Keratinocyte (primary cell): ENCODE measurements around the gene NDEL1. TPM values are rescaled to one million over a fixed set of nuclear protein-coding genes. Genes with fewer than 3 reads are reported as not detected.

Experiments used
- DNase-seq: peaks from one replicate; pipeline ENCODE4 v3.0.0-alpha.2; 2011; ENCODE audit warnings: low read depth, missing footprints, low spot score
- FAIRE-seq: peaks from 2 replicates; lab custom pipeline; 2011; peaks lifted over from hg19 to GRCh38; lab: Jason Lieb, UNC
- H2AFZ ChIP-seq: 2 replicates; pipeline ENCODE4 v1.6.0; 2012; ENCODE audit warnings: low read length, control low read depth, inconsistent platforms; ENCODE audit not compliant: control insufficient read depth
- H3K27ac ChIP-seq: 2 replicates; pipeline ENCODE4 v1.5.1; 2011; ENCODE audit warnings: low read length; ENCODE audit not compliant: control insufficient read depth, insufficient read depth
- H3K27me3 ChIP-seq: 3 replicates; pipeline ENCODE4 v1.6.0; 2011; ENCODE audit warnings: low read length; ENCODE audit not compliant: control insufficient read depth, insufficient read depth; ENCODE audit errors: extremely low read depth
- H3K36me3 ChIP-seq, 2 experiments: 2 replicates in 1 of 2; 3 replicates in 1 of 2; pipeline ENCODE4 v1.5.1; 2011; ENCODE audit warnings: low read length in 2 of 2, mild to moderate bottlenecking in 1 of 2; ENCODE audit not compliant: control insufficient read depth in 2 of 2, insufficient read depth in 2 of 2; ENCODE audit errors: extremely low read depth in 1 of 2
- H3K4me1 ChIP-seq: 3 replicates; pipeline ENCODE4 v1.5.1; 2011; ENCODE audit warnings: low read length; ENCODE audit not compliant: control insufficient read depth, insufficient read depth; ENCODE audit errors: extremely low read depth
- H3K4me2 ChIP-seq: 3 replicates; pipeline ENCODE4 v1.6.0; 2011; ENCODE audit warnings: low read depth, low read length; ENCODE audit not compliant: control insufficient read depth, insufficient read depth; ENCODE audit errors: extremely low read depth
- H3K4me3 ChIP-seq, 3 experiments: fragments of 200-600 bp in 1 of 3; sonication (generic) in 1 of 3; 2 replicates in 2 of 3; 3 replicates in 1 of 3; pipeline ENCODE4 v1.5.1; 2011 to 2016; ENCODE audit warnings: low read length in 3 of 3, mild to moderate bottlenecking in 3 of 3, control low read depth in 2 of 3, inconsistent platforms in 1 of 3, low read depth in 1 of 3, mixed read lengths in 1 of 3, mixed run types in 1 of 3, moderate library complexity in 1 of 3; ENCODE audit not compliant: control insufficient read depth in 2 of 3, insufficient read depth in 2 of 3; ENCODE audit errors: extremely low read depth in 1 of 3
- H3K79me2 ChIP-seq: 2 replicates; pipeline ENCODE4 v1.6.0; 2012; ENCODE audit warnings: low read length; ENCODE audit not compliant: control insufficient read depth, insufficient read depth
- H3K9ac ChIP-seq: 3 replicates; pipeline ENCODE4 v1.6.0; 2011; ENCODE audit warnings: low read length; ENCODE audit not compliant: control insufficient read depth, insufficient read depth; ENCODE audit errors: extremely low read depth
- H3K9me1 ChIP-seq: 3 replicates; pipeline ENCODE4 v1.6.0; 2011; ENCODE audit warnings: low read length; ENCODE audit not compliant: control insufficient read depth, insufficient read depth; ENCODE audit errors: extremely low read depth
- H3K9me3 ChIP-seq: 2 replicates; pipeline ENCODE4 v1.5.1; 2012; ENCODE audit warnings: low read depth, low read length; ENCODE audit not compliant: control insufficient read depth
- H4K20me1 ChIP-seq: 3 replicates; pipeline ENCODE4 v1.6.0; 2011; ENCODE audit warnings: low read length; ENCODE audit not compliant: control insufficient read depth, insufficient read depth; ENCODE audit errors: extremely low read depth
- CTCF ChIP-seq, 3 experiments: IDR thresholded peaks in 1 of 3; conservative IDR thresholded peaks in 1 of 3; optimal IDR thresholded peaks in 1 of 3; 2 replicates in 2 of 3; 3 replicates in 1 of 3; pipeline versions ENCODE3 to v1.5.1; 2011; ENCODE audit warnings: low read length in 3 of 3, mild to moderate bottlenecking in 3 of 3, moderate library complexity in 2 of 3, control low read depth in 1 of 3, inconsistent platforms in 1 of 3; ENCODE audit not compliant: insufficient read depth in 2 of 3; ENCODE audit errors: extremely low read depth in 1 of 3
- EZH2 ChIP-seq: IDR thresholded peaks from one replicate; pipeline ENCODE4 v1.6.1; 2012; ENCODE audit warnings: inconsistent platforms, mild to moderate bottlenecking, low read length, moderate library complexity
- dilution Hi-C: fragments of 300-500 bp; cut with MboI; formaldehyde crosslinking; loops from one replicate; pipeline ENCODE4 v1.7.0; 2020; ENCODE audit warnings: low sequenced_read_pairs; ENCODE audit not compliant: extremely low pct_ligation_motif_present
- polyA plus RNA-seq, 5 experiments: library from polyadenylated mRNA; depleted of rRNA in 3 of 5; stranded (reverse) in 3 of 5; stranded (forward) in 1 of 5; unstranded in 1 of 5; fragments of >200 nt; gene quantifications; 1 replicate in 1 of 5; 2 replicates in 3 of 5; 3 replicates in 1 of 5; pipeline versions ENCODE4 v1.2.1 to v1.2.3, GENCODE V29; 2011 to 2012; ENCODE audit warnings: missing spikeins in 2 of 5, low read depth in 1 of 5, low replicate concordance in 1 of 5

The NDEL1 gene
- polyA plus RNA-seq, 1 donor (not counting 4 experiments of a cell fraction or from before 2014, with no cell fraction given) = 76.8 TPM

DNA sequence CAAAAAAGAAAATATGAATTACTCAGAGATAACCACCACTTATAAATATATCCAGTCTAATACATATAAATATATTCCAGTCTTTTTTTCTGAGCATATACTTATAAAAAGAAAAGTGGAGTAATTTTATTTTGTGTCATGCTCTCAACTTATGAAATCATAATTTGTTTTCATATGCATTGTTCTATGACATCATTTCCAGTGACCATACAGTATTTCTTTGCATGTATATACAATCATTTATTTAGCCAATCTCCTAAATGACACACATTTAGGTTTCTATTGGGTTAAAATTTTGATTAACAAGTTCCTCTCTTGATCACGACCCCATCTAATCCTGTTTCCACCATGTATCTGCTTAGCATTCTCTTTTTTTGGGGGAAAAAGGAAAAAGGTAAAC is 16.4 kb upstream of the NDEL1 start:
- TF ChIP-seq CTCF (optimal IDR thresholded peaks at IDR 0.05 in 1 of 3, IDR thresholded peaks at IDR 0.05 in 1 of 3, conservative IDR thresholded peaks at IDR 0.05 in 1 of 3; ENCODE audit: extremely low read depth in 1 of 3, insufficient read depth in 2 of 3, low read length in 3 of 3) (no peak), EZH2 (no peak)
- DNase-seq (no peak), FAIRE-seq (no peak)
- no peak overlapping the region for H2AFZ ChIP-seq
- no peaks in the 10 kb centered on the region for H3K9me3 ChIP-seq
- no peak overlapping the region for H3K4me3 ChIP-seq
- dilution Hi-C loops = no loop called here
- no peaks in the 10 kb centered on the region for H3K79me2 ChIP-seq
- no peak overlapping the region for H3K9ac ChIP-seq
- no peaks in the 10 kb centered on the region for H3K36me3 ChIP-seq
- no peaks in the 10 kb centered on the region for H3K9me1 ChIP-seq
- H3K4me2 ChIP-seq = no peak overlapping the region
- H3K27me3 ChIP-seq = no peaks in the 10 kb centered on the region
- no peaks in the 10 kb centered on the region for H4K20me1 ChIP-seq
- no peak overlapping the region for H3K27ac ChIP-seq
- no peaks in the 10 kb centered on the region for H3K4me1 ChIP-seq

GRCh38 chr17:8420041-8420934 is 15.4 kb upstream of the NDEL1 start:
- Histone ChIP-seq H3K9ac (no peak overlapping the region), H3K27me3 (no peaks in the 10 kb centered on the region), H2AFZ (no peak overlapping the region), H3K4me1 (no peaks in the 10 kb centered on the region), H4K20me1 (no peaks in the 10 kb centered on the region), H3K9me3 (no peaks in the 10 kb centered on the region), H3K4me3 (no peak overlapping the region), H3K27ac (no peak overlapping the region), H3K4me2 (no peak overlapping the region), H3K79me2 (no peaks in the 10 kb centered on the region), H3K9me1 (no peaks in the 10 kb centered on the region), H3K36me3 (no peaks in the 10 kb centered on the region)
- dilution Hi-C loops = no loop called here
- no peak for TF ChIP-seq EZH2
- TF ChIP-seq CTCF (optimal IDR thresholded peaks at IDR 0.05 in 1 of 3, IDR thresholded peaks at IDR 0.05 in 1 of 3, conservative IDR thresholded peaks at IDR 0.05 in 1 of 3; ENCODE audit: extremely low read depth in 1 of 3, insufficient read depth in 2 of 3, low read length in 3 of 3) = no peak
- FAIRE-seq (no peak), DNase-seq (no peak)
